ENCODE measurements around the gene ATP5MC3. TPM values are rescaled to one million over a fixed set of nuclear protein-coding genes. Genes with fewer than 3 reads are reported as not detected.

Gene ATP5MC3
- total RNA-seq, 1 experiment from 2014 or later: 254 TPM

DNA sequence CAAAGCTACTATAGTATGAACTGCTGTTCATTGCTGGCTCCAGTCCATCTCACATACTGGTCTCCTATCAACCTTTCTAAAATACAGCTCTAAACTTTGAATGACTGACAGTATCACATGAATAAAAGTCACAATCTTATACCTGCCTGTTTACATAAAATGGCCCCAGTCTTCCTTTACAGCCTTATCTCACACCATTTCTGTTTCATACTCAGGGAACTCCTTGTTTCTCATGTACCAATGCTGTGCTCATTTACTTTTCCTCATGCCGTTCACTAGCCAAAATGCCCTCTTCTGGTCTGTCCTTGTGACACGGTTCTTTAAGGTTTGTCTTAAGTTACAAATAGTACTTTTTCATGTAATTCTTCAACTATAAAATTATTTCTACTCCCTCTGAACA lies 6.2 kb downstream of the ATP5MC3 start:
- no TSS peak for BruUV-seq (replicated peaks)
- TF ChIP-seq, protein P1, sequence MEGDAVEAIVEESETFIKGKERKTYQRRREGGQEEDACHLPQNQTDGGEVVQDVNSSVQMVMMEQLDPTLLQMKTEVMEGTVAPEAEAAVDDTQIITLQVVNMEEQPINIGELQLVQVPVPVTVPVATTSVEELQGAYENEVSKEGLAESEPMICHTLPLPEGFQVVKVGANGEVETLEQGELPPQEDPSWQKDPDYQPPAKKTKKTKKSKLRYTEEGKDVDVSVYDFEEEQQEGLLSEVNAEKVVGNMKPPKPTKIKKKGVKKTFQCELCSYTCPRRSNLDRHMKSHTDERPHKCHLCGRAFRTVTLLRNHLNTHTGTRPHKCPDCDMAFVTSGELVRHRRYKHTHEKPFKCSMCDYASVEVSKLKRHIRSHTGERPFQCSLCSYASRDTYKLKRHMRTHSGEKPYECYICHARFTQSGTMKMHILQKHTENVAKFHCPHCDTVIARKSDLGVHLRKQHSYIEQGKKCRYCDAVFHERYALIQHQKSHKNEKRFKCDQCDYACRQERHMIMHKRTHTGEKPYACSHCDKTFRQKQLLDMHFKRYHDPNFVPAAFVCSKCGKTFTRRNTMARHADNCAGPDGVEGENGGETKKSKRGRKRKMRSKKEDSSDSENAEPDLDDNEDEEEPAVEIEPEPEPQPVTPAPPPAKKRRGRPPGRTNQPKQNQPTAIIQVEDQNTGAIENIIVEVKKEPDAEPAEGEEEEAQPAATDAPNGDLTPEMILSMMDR (conservative IDR thresholded peaks at IDR 0.05; ENCODE audit: low read depth, low read length): 0 out of 2 replicates have a peak, but pooled peaks have one; percentile 13
- no peak for TF ChIP-seq EZH2 (IDR thresholded peaks at IDR 0.05; ENCODE audit: low read length, unreplicated experiment)
- Histone ChIP-seq H3K36me3 (ENCODE audit: low read depth, low read length) (peaks cover 49% of the 10 kb centered on the region), H3K27ac (ENCODE audit: low read length) (peak overlapping the region; percentile 82), H3K4me3 (ENCODE audit: low read length) (peak overlapping the region; percentile 5; the same call in 1 of the 2 replicates), H4K20me1 (ENCODE audit: low read length) (peaks cover 24% of the 10 kb centered on the region), H3K9me2 (replicated peaks; ENCODE audit: low read length) (no peaks in the 10 kb centered on the region), H3K4me1 (ENCODE audit: insufficient read depth, low read length) (peaks cover 54% of the 10 kb centered on the region), H3F3A (ENCODE audit: low read length, unreplicated experiment) (peaks cover 9% of the 10 kb centered on the region), H3K9me3 (ENCODE audit: low read length) (no peaks in the 10 kb centered on the region), H3K27me3 (ENCODE audit: low read length) (no peaks in the 10 kb centered on the region), H3K4me2 (ENCODE audit: low read length) (peak overlapping the region; percentile 67), H2AFZ (ENCODE audit: low read length) (no peak overlapping the region), H3K79me2 (ENCODE audit: low read length) (peaks cover 43% of the 10 kb centered on the region), H3K9ac (ENCODE audit: low read length) (peak overlapping the region; percentile 44)
- POLR2A ChIA-PET (ENCODE audit: unreplicated experiment): interaction anchor here (0.6 kb wide), 1 partner anchor 412 kb away, joined by 8 read pairs; no protein-coding TSS in a partner anchor
- CTCF ChIA-PET: no interaction called here
- ATAC-seq: peak; percentile 16; the same call in 1 of the 2 replicates
- intact Hi-C loops (cut with micrococcal nuclease): no loop called here
- no peak for DNase-seq

DNA sequence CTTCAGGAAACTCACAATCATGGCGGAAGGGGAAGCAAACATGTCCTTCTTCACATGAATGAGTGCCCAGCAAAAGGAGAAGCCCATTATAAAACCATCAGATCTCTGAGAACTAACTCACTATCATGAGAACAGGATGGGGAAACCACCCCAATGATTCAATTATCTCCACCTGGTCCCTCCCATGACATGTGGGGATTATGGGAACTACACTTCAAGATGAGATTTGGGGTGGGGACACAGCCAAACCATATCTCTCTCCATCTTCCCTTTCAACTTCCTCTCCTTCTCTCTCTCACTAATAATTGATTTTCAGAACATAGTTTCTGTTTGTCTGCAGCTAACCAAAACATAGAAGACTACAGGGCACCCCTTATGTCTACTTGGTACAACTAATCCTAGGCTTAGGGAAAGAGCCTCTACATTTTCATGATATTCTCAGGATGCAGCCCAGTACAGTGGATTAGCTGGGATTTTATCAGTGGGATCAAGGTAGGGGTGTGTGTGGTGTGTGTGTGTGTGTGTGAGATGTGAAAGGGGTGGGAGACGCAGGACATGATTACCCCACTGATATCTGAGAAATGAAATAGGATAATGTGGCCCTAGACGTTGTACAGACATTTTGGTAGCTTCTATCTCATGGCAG lies 10.7 kb downstream of the ATP5MC3 start:
- TF ChIP-seq, protein P1 (conservative IDR thresholded peaks at IDR 0.05; ENCODE audit: low read depth, low read length): no peak
- TF ChIP-seq EZH2 (IDR thresholded peaks at IDR 0.05; ENCODE audit: low read length, unreplicated experiment) (no peak), EZH2phosphoT487 (IDR thresholded peaks at IDR 0.05; ENCODE audit: borderline replicate concordance, low read length) (no peak)
- CTCF ChIA-PET: no interaction called here
- no TSS peak for BruUV-seq (replicated peaks)
- H3K27ac ChIP-seq (ENCODE audit: low read length): no peak overlapping the region
- no peak overlapping the region for H3K4me2 ChIP-seq (ENCODE audit: low read length)
- no peaks in the 10 kb centered on the region for H3F3A ChIP-seq (ENCODE audit: low read length, unreplicated experiment)
- H3K27me3 ChIP-seq (ENCODE audit: low read length): no peaks in the 10 kb centered on the region
- H3K4me1 ChIP-seq (ENCODE audit: insufficient read depth, low read length): peaks cover 25% of the 10 kb centered on the region
- no peak overlapping the region for H2AFZ ChIP-seq (ENCODE audit: low read length)
- intact Hi-C loops (cut with micrococcal nuclease): no loop called here
- peaks cover 32% of the 10 kb centered on the region for H3K79me2 ChIP-seq (ENCODE audit: low read length)
- DNase-seq (no peak), ATAC-seq (no peak)
- POLR2A ChIA-PET (ENCODE audit: unreplicated experiment): no interaction called here
- no peaks in the 10 kb centered on the region for H3K9me3 ChIP-seq (ENCODE audit: low read length)
- H3K36me3 ChIP-seq (ENCODE audit: low read depth, low read length): peaks cover 16% of the 10 kb centered on the region
- H3K4me3 ChIP-seq (ENCODE audit: low read length): no peak overlapping the region
- H3K9me2 ChIP-seq (replicated peaks; ENCODE audit: low read length): no peaks in the 10 kb centered on the region
- peaks cover 8% of the 10 kb centered on the region; the same call in 1 of the 2 replicates for H4K20me1 ChIP-seq (ENCODE audit: low read length)
- no peak overlapping the region for H3K9ac ChIP-seq (ENCODE audit: low read length)

DNA sequence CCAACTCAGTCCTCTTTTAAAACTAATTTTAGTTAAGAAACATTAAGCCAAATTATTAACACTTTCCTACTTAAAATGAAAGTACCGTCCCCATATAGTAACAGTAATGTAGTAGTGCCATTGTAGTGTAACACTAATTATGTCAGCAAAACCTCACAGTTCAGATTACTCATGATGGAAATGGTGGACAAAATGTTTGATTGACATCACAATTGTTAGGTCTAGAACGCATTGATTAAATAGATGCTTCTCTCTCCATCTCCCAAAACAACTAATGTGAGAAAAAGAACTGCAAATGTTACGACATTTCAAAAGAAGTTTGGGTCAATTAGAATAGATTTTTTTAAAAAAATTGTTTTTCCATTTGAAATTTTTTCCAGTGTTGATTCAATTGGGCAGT lies 12.3 kb downstream of the ATP5MC3 start:
- ChIA-PET CTCF (no interaction called here), POLR2A (ENCODE audit: unreplicated experiment) (no interaction called here)
- peak overlapping the region; percentile 86; the same call in 1 of the 2 replicates for H3K9ac ChIP-seq (ENCODE audit: low read length)
- no peak overlapping the region for H3K27ac ChIP-seq (ENCODE audit: low read length)
- peaks cover 14% of the 10 kb centered on the region for H3K4me1 ChIP-seq (ENCODE audit: insufficient read depth, low read length)
- H4K20me1 ChIP-seq (ENCODE audit: low read length): no peaks in the 10 kb centered on the region; the same call in 1 of the 2 replicates
- no peak overlapping the region for H2AFZ ChIP-seq (ENCODE audit: low read length)
- H3K9me3 ChIP-seq (ENCODE audit: low read length): no peaks in the 10 kb centered on the region
- peak overlapping the region; percentile 89 for H3K4me2 ChIP-seq (ENCODE audit: low read length)
- 0 out of 2 replicates have a peak, but pooled peaks cover 6% of the 10 kb centered on the region for H3K36me3 ChIP-seq (ENCODE audit: low read depth, low read length)
- no TSS peak for BruUV-seq (replicated peaks)
- no peak for ATAC-seq
- peaks cover 38% of the 10 kb centered on the region for H3K79me2 ChIP-seq (ENCODE audit: low read length)
- no peak for TF ChIP-seq EZH2phosphoT487 (IDR thresholded peaks at IDR 0.05; ENCODE audit: borderline replicate concordance, low read length)
- TF ChIP-seq, protein P1 (conservative IDR thresholded peaks at IDR 0.05; ENCODE audit: low read depth, low read length): no peak
- TF ChIP-seq EZH2 (IDR thresholded peaks at IDR 0.05; ENCODE audit: low read length, unreplicated experiment): no peak
- intact Hi-C loops (cut with micrococcal nuclease): loop anchor here (10.0 kb wide), 1 partner anchor 1204 kb away; the partner anchor contains the start of gene SP3
- no peaks in the 10 kb centered on the region for H3K9me2 ChIP-seq (replicated peaks; ENCODE audit: low read length)
- no peak for DNase-seq
- no peaks in the 10 kb centered on the region for H3K27me3 ChIP-seq (ENCODE audit: low read length)
- no peaks in the 10 kb centered on the region for H3F3A ChIP-seq (ENCODE audit: low read length, unreplicated experiment)
- peak overlapping the region; percentile 81 for H3K4me3 ChIP-seq (ENCODE audit: low read length)

Measured in PC-3 (cell line).